HG03045 (cell line): ENCODE data around the gene IZUMO2.

Source experiments
- ATAC-seq: cut with Tn5 transposase; IDR thresholded peaks from one replicate; pipeline ENCODE4 v1.9.1; 2021; ENCODE audit warnings: mild to moderate bottlenecking, moderate library complexity; ENCODE audit not compliant: unreplicated experiment

The IZUMO2 gene

DNA sequence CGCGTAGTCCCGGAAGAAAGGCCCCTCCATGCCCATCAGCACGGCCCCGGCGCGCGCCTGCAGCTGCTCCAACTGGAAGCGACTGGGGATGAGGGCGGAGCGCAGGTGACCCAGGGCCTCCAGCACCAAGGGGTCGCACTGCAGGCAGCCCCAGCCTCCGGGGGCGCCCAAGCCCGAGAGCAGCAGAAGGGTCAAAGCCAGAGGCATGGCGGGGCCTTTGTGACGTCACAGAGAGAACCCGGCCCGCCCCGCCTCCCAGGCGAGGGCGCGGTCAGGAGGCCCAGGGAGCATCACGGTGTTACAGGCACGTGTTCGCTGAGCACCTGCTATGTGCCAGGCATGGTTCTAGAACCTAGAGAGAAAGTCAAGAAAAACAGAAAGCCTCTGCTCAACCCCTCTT lies at the start of gene IZUMO2:
Gene IZUMO2 (minus strand): TSS at position 294 of the 400 bp plus-strand sequence. CDS start 87 bp downstream, at position 207.
- no peak for ATAC-seq

DNA sequence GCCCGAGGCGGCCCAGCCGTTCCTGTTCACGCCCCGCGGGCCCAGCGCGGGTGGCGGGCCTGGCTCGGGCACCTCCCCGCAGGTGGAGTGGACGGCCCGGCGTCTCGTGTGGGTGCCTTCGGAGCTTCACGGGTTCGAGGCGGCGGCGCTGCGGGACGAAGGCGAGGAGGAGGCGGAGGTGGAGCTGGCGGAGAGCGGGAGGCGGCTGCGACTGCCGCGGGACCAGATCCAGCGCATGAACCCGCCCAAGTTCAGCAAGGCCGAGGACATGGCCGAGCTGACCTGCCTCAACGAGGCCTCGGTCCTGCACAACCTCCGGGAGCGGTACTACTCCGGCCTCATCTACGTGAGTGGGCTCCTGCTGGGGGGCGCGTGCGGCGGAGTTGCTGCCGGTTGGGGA lies 47.3 kb upstream of the IZUMO2 start:
- no peak for ATAC-seq

DNA sequence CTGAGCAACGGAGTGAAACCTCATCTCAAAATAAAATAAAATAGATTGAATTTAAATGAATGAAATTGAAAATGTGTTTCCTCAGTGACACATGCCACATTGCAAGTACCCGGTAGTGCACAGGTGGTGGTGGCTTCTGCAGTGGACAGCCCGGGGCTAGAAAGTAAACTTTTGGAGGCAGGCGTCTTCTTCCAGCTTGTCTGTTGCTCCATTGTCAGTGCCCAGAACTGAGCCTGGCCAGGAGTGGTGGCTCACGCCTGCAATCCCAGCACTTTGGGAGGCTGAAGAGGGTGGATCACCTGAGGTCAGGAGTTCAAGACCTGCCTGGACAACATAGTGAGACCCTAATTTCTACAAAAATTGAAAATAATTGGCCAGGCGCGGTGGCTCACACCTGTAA lies 46.0 kb upstream of the IZUMO2 start:
- no peak for ATAC-seq

DNA sequence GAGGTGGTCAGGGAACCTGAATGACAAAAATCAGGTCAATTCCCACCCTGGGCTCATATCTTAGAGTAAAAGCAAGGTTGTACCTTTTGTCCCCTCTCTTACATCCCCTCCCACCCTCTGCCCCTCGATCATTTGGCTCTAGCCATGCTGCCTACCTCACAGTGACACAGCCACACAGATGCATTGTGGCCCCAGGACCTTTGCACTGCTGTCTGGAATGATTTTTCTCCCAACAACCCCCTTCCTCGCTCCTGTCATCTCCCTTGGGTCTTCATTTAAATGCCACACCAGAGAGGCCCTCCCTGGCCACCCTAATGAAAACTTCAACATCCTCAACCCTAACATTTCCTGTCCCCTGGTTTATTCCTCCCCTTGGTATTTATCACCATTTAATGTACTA lies 44.6 kb upstream of the IZUMO2 start:
- ATAC-seq: no peak

DNA sequence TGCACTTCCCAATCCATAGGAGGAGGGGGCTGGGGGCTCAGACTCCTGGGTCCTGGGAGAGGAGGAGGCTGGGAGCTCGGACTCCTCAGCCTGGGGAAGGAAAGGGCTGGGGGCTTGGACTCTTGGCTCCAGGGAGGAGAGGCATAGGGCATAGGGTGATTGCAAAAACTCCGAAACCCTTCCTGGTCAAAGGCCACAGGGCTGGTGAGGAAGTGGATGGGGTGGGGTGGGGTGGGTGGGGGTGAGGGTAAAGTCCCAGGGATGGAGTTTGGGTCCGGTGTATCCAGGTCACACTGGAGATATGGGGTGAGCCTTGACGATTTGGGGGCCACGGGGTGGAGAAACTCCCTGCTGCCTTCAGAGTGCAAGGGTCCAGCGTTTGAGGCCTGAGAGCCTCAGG lies 43.1 kb upstream of the IZUMO2 start:
- ATAC-seq: no peak

DNA sequence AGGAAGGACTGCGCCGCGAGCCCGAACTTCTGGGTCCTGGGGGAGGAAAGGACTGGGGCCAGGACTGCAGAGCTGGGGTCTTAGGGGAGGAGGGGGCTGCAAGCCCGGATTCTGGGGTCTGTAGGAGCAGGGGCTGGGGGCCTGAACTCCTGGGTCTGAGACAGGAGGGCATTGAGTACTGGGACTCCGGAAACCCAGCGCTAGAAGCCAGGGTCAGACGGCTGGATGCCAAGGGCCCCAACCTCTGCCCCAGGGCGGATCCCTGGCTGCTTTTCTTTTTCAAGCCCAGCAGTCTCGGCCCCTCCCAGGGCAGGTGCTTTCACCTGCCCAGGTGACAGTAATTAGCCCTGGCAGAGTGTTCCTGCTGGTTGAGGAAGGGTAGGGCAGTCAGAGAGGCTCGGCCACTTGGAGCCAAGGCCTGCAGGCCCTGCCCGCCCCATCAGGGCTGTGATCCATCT lies 42.6 kb upstream of the IZUMO2 start:
- ATAC-seq: no peak

DNA sequence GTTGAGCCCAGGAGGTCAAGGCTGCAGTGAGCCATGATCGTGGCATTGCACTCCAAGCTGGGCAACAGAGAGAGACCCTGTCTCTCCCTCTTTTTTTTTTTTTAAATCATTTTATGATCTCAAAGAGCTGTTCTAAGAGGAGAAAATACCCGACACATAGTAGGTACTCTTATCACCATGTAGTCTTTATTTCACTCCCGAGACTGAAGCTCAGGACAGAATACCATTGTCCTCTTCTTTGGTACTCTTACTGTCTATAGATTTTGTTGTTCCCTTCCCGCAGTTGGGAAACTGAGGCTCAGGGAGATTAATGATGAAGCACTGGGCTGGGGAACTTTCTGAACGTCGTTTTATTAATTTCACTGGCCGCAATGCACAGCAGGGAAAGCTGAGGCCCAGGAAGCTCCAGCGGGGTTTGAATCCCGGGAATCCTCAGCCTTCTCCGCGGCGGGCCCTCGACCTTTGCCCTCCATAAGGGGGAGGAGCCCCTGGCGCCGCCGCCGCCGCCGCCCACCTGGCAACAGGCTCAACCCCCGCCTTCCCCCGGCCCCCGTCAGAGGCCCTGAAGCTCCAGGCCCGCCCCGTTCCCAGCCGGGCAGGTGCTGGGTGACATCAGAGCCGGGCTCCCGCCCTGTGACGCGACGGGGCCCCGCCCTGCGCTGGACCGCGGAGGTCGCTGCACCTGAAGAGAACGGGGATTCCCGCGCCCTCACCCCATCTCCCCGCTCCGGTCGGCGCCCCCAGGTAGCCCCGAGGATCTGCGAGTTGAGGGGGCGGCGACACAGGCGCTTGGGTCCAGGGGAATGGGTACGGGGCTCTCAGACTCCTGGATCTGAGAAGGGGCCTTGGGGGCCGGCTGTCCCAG lies 42.0 kb upstream of the IZUMO2 start:
- ATAC-seq: no peak

DNA sequence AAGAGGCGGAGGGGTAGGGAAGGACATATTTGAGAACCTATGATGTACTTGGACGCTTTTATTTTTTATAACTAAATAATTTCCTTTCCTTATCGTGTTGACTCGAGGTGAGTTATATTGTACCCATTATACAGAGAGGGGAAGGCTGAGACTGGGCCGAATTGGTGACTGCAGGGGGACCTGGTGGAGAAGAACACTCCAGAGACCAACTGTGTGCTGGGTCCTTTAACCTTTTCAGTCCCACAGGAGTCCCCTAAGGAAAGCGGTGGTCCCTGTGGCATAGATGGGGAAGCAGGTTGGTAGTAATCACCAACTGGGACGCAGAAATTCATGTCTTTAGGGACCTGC lies 41.0 kb upstream of the IZUMO2 start:
- no peak for ATAC-seq

DNA sequence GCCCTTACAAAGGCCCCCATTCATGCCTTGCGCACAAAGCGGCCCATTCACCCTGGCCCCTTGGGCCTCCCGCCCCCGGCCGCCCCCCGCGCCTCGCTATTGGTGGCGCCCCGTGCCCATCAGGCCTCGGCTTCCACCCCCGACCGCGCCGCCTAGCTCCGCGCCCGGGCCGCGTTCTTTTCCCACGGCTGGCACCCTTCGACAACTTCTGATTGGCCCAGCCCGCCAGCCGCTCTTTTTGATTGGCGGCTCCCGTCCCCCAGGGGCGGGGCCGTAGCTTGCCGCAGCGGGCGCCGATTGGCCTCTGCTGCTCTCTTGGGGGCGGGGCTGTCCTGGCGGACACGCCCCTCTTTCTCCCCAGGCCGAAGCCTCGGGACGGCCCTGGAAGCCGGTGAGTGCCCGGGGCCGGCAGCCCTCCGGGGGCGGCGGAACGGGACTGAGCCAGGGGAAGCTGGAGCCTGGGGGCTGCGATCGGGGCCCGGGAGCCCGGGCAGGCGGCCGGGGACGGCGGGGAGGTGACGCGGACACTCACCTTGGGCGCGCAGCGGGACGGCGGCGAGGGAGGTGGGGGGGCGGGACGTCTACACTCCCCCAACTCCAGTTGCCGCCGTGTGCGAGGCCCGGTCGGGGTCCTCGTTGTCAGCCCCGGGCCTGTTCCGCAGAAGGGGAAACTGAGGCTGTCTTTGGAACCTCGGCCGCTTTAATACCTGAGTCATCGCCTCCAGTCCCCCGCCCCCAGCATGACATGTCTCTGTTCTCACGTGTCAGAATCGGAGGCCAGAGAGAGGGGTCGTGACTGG lies 40.4 kb upstream of the IZUMO2 start, which contains the start of gene MYH14:
Gene MYH14 (plus strand): TSS at position 342 of the 800 bp plus-strand sequence. CDS start 6,744 bp downstream, outside the sequence.
- ATAC-seq: no peak

DNA sequence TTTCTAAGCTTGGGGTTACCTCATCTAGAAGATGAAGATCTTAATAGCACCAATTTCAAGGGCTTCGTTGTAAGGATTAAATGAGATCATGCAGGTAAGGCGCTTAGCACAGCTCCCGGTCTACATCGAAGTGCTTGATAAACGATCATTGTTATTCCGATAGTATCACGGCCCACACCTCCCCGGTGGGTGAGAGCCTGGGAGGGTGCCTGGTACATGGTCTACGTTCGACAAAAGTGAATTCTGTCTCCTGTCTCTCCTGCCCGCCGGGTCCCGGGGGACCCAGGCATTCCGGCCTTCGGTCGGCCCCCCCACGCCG lies 39.8 kb upstream of the IZUMO2 start:
- no peak for ATAC-seq

DNA sequence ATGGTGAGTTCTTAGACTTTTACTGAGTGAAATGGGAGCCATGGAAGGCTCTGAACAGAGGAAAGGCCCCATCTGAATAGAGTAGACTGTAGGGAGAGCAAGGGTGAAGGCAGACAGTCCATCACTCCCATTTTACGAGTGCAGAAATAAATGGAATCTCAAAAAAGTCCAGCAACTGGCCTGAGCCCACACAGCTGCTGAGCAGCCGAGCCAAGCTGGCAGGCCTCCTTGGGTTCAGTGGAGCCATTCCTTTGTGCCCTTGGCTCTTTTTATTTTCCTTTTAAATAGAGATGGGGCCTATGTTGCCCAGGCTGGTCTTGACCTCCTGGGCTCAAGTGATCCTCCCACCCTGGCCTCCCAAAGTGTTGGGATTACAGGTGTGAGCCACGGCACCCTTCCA lies 39.3 kb upstream of the IZUMO2 start:
- ATAC-seq: no peak

DNA sequence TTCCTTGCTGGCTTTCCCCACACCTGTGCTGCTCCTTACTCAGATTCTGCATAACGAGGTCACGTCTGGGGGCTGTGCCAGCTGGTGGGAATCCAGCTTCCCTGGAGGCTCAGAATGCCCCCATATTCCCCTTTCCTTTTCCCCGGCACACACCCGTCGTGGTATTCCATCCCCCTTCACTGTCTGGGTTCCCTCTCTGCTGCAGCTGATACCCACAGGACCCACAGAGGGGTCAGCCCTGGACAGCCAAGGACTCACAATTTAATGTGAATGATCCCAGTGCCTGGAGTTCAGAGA lies 36.1 kb upstream of the IZUMO2 start:
- ATAC-seq: no peak

DNA sequence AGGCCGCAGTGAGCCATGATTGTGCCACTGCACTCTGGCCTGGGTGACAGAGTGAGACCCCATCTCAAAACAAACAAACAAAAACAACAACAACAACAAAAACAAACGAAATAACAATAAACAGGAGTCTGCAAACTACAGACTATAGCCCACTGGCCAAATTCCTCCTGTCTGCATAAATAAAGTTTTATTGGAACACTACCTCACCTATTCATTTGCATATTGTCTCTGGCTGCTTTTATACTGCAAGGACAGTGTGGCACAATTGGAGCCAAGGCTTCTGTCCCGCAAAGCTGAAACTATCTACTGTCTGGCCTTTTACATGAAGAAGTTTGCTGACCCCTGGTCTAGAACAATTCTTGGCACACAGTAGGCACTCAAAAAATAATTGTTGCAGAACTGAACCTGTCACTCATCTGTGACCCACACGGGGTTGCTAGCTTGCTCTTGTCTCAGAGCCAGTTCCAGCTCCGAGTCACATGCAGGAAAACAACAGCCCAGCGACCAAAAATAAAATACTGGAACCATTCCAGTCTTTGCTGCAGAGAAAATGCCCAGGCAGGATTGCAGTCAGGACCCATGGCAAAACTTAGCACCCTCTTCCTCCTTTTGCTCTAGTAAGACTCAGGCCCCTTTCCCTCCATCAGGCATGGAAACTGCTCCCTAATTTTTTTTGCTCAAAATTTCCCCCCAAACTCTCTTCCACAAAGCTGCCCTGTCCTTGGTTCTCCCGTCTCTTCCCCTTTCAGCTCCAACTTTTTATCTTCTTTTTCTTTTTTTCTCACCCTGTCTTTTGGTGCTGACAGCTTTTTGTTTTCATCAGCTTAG lies 35.6 kb upstream of the IZUMO2 start:
- no peak for ATAC-seq

DNA sequence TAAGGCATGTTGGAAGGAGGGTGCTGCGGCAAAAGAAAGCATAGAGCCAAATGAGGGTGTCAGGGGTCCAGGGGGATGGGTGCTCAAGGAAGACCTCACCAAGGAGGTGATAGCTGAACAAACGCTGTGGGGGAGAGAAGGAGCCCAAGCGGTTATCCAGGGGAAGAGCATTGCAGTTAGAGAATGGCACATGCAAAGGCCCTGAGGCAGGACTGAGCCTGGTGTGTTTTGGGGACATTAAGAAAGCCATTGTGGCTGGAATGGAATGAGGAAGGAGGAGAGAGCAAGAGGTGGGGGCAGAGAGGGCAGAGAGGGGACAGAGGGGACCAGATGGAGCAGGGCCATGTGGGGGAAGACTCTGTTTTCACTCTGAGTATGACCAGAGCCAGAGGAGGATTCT lies 34.3 kb upstream of the IZUMO2 start:
- ATAC-seq: no peak

DNA sequence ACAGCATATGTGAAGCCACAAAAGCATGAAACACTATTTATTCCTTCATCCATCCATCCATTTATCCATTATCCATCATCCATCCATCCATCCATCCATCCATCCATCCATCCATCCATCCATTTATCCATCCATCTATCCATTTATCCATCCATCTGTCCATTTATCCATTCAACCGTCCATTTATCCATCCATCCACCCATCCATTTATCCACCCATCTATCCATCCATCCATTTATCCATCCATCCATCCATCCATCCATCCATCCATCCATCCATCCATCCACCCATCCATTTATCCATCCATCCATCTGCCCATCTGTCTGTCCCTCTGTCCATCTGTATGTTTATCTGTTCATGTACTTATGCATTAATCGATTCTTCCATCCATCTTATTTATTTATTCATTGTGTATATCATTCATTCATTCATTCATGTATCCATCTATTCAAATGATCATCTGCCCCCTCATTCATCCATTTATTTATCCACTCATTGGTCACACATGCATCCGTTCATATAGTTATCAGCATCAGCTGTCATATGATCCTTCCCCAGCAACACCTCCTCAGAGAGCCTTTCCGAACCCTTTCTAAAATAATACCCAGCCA lies 33.3 kb upstream of the IZUMO2 start:
- ATAC-seq: no peak

DNA sequence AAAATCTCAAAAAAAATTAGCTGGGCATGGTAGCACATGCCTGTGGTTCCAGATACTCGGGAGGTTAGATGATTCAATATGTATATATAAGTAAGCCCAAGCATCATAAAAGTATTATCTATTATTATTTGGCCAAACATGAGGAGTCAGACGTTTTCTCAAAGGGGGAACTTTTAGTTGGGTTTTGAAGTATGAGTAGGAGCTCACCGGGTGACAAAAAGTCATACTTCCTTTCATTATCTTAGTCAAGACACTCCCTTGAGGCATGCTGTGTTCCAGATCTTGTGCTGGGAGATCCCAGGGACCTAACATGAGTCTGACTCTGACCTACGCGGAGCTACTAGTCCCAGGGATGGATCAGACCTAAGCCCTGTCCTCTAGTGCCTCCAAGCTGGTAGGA lies 32.1 kb upstream of the IZUMO2 start:
- ATAC-seq: no peak

DNA sequence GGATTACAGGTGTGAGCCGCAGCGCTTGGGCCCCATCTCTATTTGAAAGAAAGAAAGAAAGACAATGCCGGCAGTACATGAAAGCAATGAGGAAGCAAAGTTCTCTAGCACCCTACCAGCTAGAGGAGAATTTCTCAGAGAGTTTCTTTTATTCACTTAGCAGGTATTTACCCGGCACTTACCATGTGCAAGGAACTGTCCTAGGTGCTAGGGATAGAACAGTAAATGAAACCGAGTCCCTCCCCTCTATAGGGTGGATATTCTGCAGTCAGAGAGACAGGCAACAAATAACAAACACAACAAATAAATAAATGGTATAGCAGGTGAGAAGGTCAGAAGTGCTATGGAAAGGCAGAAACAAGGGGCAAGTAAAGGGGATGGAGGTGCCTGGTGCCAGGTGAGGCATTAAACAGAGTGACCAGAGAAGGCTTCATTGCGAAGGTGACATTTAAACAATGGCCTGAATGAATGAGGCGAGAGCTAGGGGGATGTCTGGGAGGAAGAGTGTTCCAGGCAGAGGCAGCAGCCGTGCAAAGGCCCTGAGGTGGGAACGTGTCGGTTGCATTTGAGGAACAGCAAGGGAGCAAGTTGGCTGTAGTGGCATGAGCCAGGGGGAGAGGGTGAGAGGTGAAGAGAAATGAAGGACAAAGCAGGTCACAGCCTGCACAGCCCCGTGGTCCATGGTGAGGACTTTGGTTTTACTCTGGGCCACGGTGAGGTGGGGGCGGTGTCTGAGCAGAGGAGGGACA lies 29.6 kb upstream of the IZUMO2 start:
- no peak for ATAC-seq

DNA sequence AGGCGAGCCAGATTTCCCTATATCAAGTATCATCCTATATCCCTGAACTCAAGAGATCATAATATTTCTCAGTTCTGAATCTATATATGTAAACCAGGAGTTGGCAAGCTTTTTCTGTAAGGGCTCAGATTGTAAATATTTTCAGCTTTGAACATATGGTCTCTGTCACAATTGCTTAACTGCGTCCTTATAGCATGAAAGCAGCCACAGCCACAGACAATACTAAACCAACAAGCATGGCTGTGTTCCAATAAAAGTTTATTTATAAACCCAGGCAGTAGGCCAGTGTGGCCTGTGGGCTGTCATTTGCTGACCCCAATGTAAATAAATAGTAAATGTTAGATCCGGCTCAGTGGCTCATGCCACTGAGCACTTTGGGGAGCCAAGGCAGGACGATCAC lies 28.1 kb upstream of the IZUMO2 start:
- ATAC-seq: no peak

DNA sequence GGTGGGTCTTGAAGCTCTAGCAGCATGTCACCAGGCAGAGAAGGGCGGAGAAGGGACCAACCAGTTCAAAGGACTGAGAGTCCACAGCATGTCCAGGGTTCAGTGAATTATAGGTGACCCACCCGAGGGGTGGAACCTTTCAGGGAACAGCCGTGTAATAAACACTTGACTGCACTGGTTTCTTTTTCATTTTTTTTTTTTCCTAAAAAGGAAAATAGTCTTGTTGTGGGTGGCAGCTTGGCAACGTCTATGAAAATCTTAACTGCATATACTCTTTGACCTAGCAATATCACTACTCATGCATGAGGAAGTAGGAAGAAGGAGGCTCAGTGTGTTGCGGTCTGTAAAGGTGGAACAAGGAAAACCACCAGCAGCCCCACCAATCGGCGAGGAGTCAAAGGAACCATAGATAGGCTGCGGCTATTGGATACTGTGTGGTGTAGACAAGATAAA lies 27.4 kb upstream of the IZUMO2 start:
- no peak for ATAC-seq

DNA sequence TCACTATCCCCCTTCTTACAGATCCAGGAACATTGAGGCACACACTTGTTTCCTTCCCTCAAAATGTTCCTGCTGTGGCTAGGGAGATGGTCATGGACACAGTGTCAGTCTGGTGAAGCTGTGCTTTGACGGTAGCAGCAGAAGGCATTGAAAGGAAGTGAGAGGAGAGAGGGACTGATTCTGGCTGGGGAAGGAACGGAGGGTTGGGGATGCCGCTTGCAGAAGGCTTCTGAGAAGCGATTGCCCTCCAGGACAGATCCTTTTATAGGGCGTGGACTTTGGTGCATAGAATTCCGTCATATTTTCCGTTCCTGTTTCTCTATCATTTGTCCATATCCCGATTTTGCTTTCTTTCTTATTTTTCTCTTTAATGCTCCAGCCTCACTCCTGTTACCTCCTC lies 26.2 kb upstream of the IZUMO2 start:
- no peak for ATAC-seq
